ENCODE data around the gene C11orf16. TPM values are rescaled to one million over a fixed set of nuclear protein-coding genes. Genes with fewer than 3 reads are reported as not detected.
A peak's percentile ranks its signal among the peaks of the same experiment; 100 is the strongest.

C11orf16 gene
- total and polyA plus RNA-seq, 2 of the 8 experiments (the other 6 are each of a cell fraction or from before 2014, with no cell fraction given), result 0.08 TPM; not detected in 1

- WGBS, 2 experiments (ENCODE audit: extremely low coverage in 1 of 2, insufficient coverage in 1 of 2, insufficient read length in 1 of 2, insufficient replicate concordance in 2 of 2, low coverage in 1 of 2, low lambda C conversion rate in 2 of 2, missing lambda C conversion rate in 1 of 2), result 91% methylated on average over 6 of the region's 6 CpGs; no CpG with 5 or more reads in 1 of the 2 experiments
- no peaks in the 10 kb centered on the region for H3K36me3 ChIP-seq (ENCODE audit: control insufficient read depth in 2 of 4, insufficient read depth in 4 of 4, low read length in 3 of 4)
- no peaks in the 10 kb centered on the region for H3K9me3 ChIP-seq (ENCODE audit: insufficient read depth in 2 of 2, low read depth in 1 of 2, low read length in 1 of 2)
- no peak overlapping the region for H2BK12ac ChIP-seq (ENCODE audit: low read depth, low read length)
- no peak overlapping the region for H2BK20ac ChIP-seq (ENCODE audit: low read length)
- H4K20me1 ChIP-seq (replicated peaks in 1 of 2; ENCODE audit: control insufficient read depth in 1 of 2, insufficient read depth in 2 of 2, low read length in 2 of 2), result no peaks in the 10 kb centered on the region
- peaks cover 5% of the 10 kb centered on the region; the same call in 1 of the 2 replicates for H3K23me2 ChIP-seq (ENCODE audit: low read depth, low read length)
- no peaks in the 10 kb centered on the region for H3K27me3 ChIP-seq (replicated peaks in 1 of 4; ENCODE audit: control insufficient read depth in 3 of 4, extremely low read depth in 1 of 4, insufficient read depth in 3 of 4, low read length in 3 of 4)
- H2BK5ac ChIP-seq (ENCODE audit: low read depth, low read length), result no peak overlapping the region
- no peak overlapping the region for H4K8ac ChIP-seq (ENCODE audit: extremely low read depth, insufficient read depth, low read length)
- peak overlapping the region in 1 of 4 experiments; percentile 86; a peak in 2 of 8 replicates for H3K4me3 ChIP-seq (ENCODE audit: extremely low read depth in 1 of 4, insufficient read depth in 2 of 4, low read depth in 3 of 4, low read length in 4 of 4)
- H3K79me2 ChIP-seq (ENCODE audit: control insufficient read depth in 1 of 2, insufficient read depth in 2 of 2, low read length in 2 of 2), result no peaks in the 10 kb centered on the region
- H2BK15ac ChIP-seq (ENCODE audit: low read length), result no peak overlapping the region
- no peak overlapping the region for H3K14ac ChIP-seq (ENCODE audit: insufficient read length)
- H3K23ac ChIP-seq (ENCODE audit: insufficient read length), result no peak overlapping the region
- H3K4me1 ChIP-seq (replicated peaks in 1 of 4; ENCODE audit: control insufficient read depth in 3 of 4, insufficient read depth in 4 of 4, low read length in 3 of 4), result peaks cover 0 to 7% (median 0%) of the 10 kb centered on the region in 4 experiments; a peak in 3 of 7 replicates
- no peak overlapping the region for H2BK120ac ChIP-seq (replicated peaks; ENCODE audit: low read depth, low read length)
- no peak overlapping the region for H2AFZ ChIP-seq (ENCODE audit: low read length)
- ChIA-PET POLR2A (ENCODE audit: partially characterized antibody) (no interaction called here), CTCF (ENCODE audit: partially characterized antibody) (interaction anchor here (0.7 to 1.7 kb wide), 5 partner anchors 8 to 88 kb away, joined by 3 to 4 read pairs (median 3); no protein-coding TSS in a partner anchor)
- H4K91ac ChIP-seq (replicated peaks; ENCODE audit: insufficient read length, low read length), result no peak overlapping the region
- H3K9ac ChIP-seq (replicated peaks in 1 of 4; ENCODE audit: extremely low read depth in 1 of 4, low read depth in 3 of 4, low read length in 3 of 4), result no peak overlapping the region
- no peak for TF ChIP-seq KDM1A (IDR thresholded peaks at IDR 0.05; ENCODE audit: borderline replicate concordance, low read length)
- TF ChIP-seq RXRA (IDR thresholded peaks at IDR 0.05; ENCODE audit: insufficient read depth, low read depth, low read length), result no peak
- no peak for TF ChIP-seq CHD2 (IDR thresholded peaks at IDR 0.05; ENCODE audit: low read length)
- TF ChIP-seq GABPA (IDR thresholded peaks at IDR 0.05; ENCODE audit: borderline replicate concordance, insufficient read depth, low read length), result no peak
- no peak for TF ChIP-seq GTF2F1 (IDR thresholded peaks at IDR 0.05; ENCODE audit: borderline replicate concordance, low read depth, low read length)
- no peak for TF ChIP-seq SUZ12 (IDR thresholded peaks at IDR 0.05; ENCODE audit: low read length)
- H3K56ac ChIP-seq (replicated peaks; ENCODE audit: insufficient read length, low read depth, low read length), result no peak overlapping the region
- no peak overlapping the region for H3K4ac ChIP-seq (replicated peaks; ENCODE audit: insufficient read length, low read depth, low read length)
- no peaks in the 10 kb centered on the region for H3K79me1 ChIP-seq (ENCODE audit: low read depth, low read length)
- H4K5ac ChIP-seq (ENCODE audit: insufficient read length, low read depth, low read length), result no peak overlapping the region
- H2AK5ac ChIP-seq (ENCODE audit: low read depth, low read length), result no peak overlapping the region
- DNase-seq (ENCODE audit: low read depth in 1 of 2, low spot score in 2 of 2) (no peak), FAIRE-seq (no peak)
- H3K18ac ChIP-seq (ENCODE audit: extremely low read depth, low read length), result no peak overlapping the region
- peak overlapping the region in 1 of 2 experiments; percentile 82; a peak in 1 of 4 replicates for H3K4me2 ChIP-seq (ENCODE audit: insufficient read depth in 1 of 2, low read depth in 2 of 2, low read length in 2 of 2)
- H3K27ac ChIP-seq (ENCODE audit: low read depth, low read length), result no peak overlapping the region
These were observed 60.8 kb downstream of the C11orf16 start for GRCh38 chr11:8871962-8872361.
